ENCODE measurements around the gene C20orf202. TPM values are rescaled to one million over a fixed set of nuclear protein-coding genes. Genes with fewer than 3 reads are reported as not detected.
A peak's percentile ranks its signal among the peaks of the same experiment; 100 is the strongest.

Gene C20orf202
- total and polyA plus RNA-seq, 9 of the 15 experiments (the other 6 are each of a cell fraction or from before 2014, with no cell fraction given), result 0.03 to 0.24 (median 0.15) TPM; not detected in 4

DNA sequence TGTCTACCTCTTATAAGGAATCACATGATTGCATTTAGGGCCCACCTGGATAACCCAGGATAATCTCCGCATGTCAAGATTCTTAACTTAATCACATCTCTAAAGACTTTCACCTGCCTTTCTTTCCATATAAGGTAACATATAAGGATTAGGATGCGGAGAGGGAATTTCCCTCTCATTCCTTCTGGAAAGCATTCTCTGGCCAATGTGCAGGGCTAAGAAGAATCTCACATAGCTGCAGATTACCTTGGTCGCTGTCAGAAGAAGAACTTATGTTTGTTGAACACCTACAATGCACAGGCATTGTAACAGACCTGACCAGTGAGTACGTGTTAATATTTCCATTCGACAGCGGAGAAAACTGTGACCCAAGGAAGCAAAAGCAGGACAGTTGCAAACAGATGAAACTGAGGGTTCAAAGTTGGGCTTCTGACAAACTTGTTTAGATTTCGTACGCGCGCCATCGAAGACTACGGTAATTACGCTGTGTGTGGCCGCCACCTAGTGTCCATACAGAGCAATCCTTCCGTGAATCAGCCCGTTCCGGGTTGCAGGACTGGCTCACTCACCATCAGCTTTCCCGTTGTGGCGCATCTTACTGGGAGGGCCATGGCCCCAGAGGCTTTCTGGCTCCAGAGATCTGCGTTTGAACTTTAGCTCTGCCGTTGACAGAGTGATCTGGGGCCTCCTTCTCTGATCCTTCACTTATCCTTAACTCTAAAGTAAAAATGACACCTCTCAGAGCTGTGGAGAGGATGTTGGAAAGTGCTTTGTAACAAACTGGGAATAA is 9.5 kb downstream of the C20orf202 start (continued):
- TF ChIP-seq RCOR1 (IDR thresholded peaks at IDR 0.05; ENCODE audit: borderline replicate concordance in 1 of 2, low read depth in 2 of 2, low read length in 2 of 2) (peak in 1 of 2 experiments; percentile 50; a peak in 1 of 4 replicates), ELF1 (tag; IDR thresholded peaks at IDR 0.05) (peak; percentile 54; the same call in 1 of the 2 replicates), MAFK (IDR thresholded peaks at IDR 0.05; ENCODE audit: low read length) (no peak), BACH1 (tag; IDR thresholded peaks at IDR 0.05) (0 out of 2 replicates have a peak, but pooled peaks have one; percentile 27), BMI1 (IDR thresholded peaks at IDR 0.05; ENCODE audit: low read length) (no peak), POU5F1 (IDR thresholded peaks at IDR 0.05; ENCODE audit: borderline replicate concordance, low read depth, low read length, partially characterized antibody) (no peak), ZKSCAN3 (CRISPR knock-in tag; IDR thresholded peaks at IDR 0.05) (no peak), SMC3 (conservative IDR thresholded peaks at IDR 0.05; ENCODE audit: insufficient read depth, low read depth, low read length) (peak; percentile 73), YY1 (IDR thresholded peaks at IDR 0.05; ENCODE audit: borderline replicate concordance in 1 of 3, control insufficient read depth in 1 of 3, extremely low read depth in 1 of 3, insufficient read depth in 3 of 3, insufficient read length in 1 of 3, insufficient replicate concordance in 2 of 3, low read depth in 1 of 3, low read length in 2 of 3) (peak in 1 of 3 experiments; percentile 51), NONO (IDR thresholded peaks at IDR 0.05; ENCODE audit: low read depth in 2 of 2, low read length in 1 of 2) (no peak), ZNF134 (CRISPR knock-in tag; conservative IDR thresholded peaks at IDR 0.05) (no peak), DIDO1 (tag; IDR thresholded peaks at IDR 0.05; ENCODE audit: low read depth) (no peak), ZNF347 (CRISPR knock-in tag; IDR thresholded peaks at IDR 0.05; ENCODE audit: low read depth) (no peak), ATF1 (CRISPR knock-in tag; IDR thresholded peaks at IDR 0.05) (no peak), ATF1 (tag; IDR thresholded peaks at IDR 0.05) (0 out of 2 replicates have a peak, but pooled peaks have one; percentile 13), DMBX1 (CRISPR knock-in tag; IDR thresholded peaks at IDR 0.05; ENCODE audit: borderline replicate concordance) (no peak), ZNF707 (CRISPR knock-in tag; conservative IDR thresholded peaks at IDR 0.05) (no peak), NFE2 (IDR thresholded peaks at IDR 0.05; ENCODE audit: low read depth) (peak; percentile 33; the same call in 1 of the 2 replicates), ZNF253 (CRISPR knock-in tag; conservative IDR thresholded peaks at IDR 0.05) (no peak)
- TF ChIP-seq, protein P1, sequence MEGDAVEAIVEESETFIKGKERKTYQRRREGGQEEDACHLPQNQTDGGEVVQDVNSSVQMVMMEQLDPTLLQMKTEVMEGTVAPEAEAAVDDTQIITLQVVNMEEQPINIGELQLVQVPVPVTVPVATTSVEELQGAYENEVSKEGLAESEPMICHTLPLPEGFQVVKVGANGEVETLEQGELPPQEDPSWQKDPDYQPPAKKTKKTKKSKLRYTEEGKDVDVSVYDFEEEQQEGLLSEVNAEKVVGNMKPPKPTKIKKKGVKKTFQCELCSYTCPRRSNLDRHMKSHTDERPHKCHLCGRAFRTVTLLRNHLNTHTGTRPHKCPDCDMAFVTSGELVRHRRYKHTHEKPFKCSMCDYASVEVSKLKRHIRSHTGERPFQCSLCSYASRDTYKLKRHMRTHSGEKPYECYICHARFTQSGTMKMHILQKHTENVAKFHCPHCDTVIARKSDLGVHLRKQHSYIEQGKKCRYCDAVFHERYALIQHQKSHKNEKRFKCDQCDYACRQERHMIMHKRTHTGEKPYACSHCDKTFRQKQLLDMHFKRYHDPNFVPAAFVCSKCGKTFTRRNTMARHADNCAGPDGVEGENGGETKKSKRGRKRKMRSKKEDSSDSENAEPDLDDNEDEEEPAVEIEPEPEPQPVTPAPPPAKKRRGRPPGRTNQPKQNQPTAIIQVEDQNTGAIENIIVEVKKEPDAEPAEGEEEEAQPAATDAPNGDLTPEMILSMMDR (IDR thresholded peaks at IDR 0.05 in 2 of 3, conservative IDR thresholded peaks at IDR 0.05 in 1 of 3; ENCODE audit: insufficient read depth in 2 of 3, low read depth in 1 of 3, low read length in 3 of 3), result peak; percentile 70 to 84 (median 74)
- TF ChIP-seq, protein P2, sequence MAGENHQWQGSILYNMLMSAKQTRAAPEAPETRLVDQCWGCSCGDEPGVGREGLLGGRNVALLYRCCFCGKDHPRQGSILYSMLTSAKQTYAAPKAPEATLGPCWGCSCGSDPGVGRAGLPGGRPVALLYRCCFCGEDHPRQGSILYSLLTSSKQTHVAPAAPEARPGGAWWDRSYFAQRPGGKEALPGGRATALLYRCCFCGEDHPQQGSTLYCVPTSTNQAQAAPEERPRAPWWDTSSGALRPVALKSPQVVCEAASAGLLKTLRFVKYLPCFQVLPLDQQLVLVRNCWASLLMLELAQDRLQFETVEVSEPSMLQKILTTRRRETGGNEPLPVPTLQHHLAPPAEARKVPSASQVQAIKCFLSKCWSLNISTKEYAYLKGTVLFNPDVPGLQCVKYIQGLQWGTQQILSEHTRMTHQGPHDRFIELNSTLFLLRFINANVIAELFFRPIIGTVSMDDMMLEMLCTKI (IDR thresholded peaks at IDR 0.05; ENCODE audit: partially characterized antibody), result no peak
